ENCODE results near the gene AICDA.
"Not testable (repeated sequence)": the region's sequence is repeated elsewhere in the genome, so short reads cannot be mapped to it uniquely, and the experiment has no call there.

The AICDA gene

DNA sequence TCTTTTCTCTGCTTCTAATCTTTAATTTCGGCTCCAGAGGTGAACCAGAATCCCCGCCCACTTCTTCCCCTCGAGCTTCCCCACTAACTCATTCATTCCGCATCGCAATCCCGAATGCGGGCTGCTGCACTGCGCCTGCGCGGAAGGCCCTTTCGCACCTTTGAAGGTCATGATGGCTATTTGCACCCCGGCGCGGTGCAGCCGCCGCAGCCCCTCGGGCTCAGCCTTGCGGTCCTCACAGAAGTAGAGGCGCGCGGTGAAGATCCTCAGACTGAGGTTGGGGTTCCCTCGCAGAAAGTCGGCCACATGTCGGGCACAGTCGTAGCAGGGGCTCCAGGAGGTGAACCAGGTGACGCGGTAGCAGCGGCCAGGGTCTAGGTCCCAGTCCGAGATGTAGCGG, 7.6 kb downstream of the AICDA start:
- no peaks in the 10 kb centered on the region for H3K9me3 ChIP-seq (ENCODE audit: control insufficient read depth, low read length)
- no peaks in the 10 kb centered on the region for H3K36me3 ChIP-seq (ENCODE audit: control insufficient read depth, insufficient read depth, low read length)
- no peak overlapping the region for H3K4me3 ChIP-seq (ENCODE audit: low read length)
- H3K9ac ChIP-seq (ENCODE audit: low read length): no peak overlapping the region
- H3K4me1 ChIP-seq (ENCODE audit: control insufficient read depth, insufficient read depth, low read length): no peaks in the 10 kb centered on the region
- H3K27me3 ChIP-seq (ENCODE audit: control insufficient read depth, insufficient read depth, low read length): no peaks in the 10 kb centered on the region

DNA sequence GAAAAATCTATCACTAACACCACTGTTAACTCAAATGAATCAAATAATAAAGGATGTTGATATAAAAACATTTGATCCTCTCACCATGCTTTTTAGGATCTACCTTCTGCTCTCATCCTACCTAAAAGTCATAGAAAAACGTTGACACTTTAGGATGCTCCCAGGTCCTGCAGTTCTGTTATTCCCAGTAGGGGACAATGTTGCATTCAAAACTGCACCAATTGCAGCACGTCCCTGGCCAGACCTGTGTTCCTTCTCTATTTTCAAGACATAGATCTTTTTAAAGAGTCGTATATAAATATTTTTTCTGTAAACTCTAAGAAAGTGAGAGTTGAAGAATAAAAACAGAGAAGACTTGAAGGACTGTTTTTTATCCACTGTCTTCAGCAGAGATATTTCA, 8.8 kb downstream of the AICDA start:
- H3K9ac ChIP-seq (ENCODE audit: low read length): no peak overlapping the region
- no peak overlapping the region for H3K4me3 ChIP-seq (ENCODE audit: low read length)
- no peaks in the 10 kb centered on the region for H3K4me1 ChIP-seq (ENCODE audit: control insufficient read depth, insufficient read depth, low read length)
- no peaks in the 10 kb centered on the region for H3K9me3 ChIP-seq (ENCODE audit: control insufficient read depth, low read length)
- no peaks in the 10 kb centered on the region for H3K27me3 ChIP-seq (ENCODE audit: control insufficient read depth, insufficient read depth, low read length)
- H3K36me3 ChIP-seq (ENCODE audit: control insufficient read depth, insufficient read depth, low read length): no peaks in the 10 kb centered on the region

DNA sequence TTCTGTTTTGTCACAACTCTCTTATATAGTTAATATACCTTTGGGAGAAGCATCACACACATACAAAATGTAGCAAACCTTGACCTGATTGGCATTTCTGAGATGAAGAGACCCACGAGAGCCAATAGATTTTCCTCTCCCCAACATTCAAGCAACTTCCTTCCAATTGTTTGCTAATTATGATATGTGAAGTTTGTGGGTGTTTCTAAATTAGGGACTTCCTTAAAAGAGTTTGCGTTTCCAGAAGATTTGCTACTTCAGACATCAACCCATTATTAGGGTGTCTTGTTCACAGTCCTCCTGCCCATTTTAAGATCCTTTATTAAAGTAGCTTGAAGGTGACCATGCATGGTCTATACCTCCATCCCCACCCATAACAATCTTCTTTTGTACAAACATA, 9.4 kb downstream of the AICDA start:
- no peak overlapping the region for H3K9ac ChIP-seq (ENCODE audit: low read length)
- no peaks in the 10 kb centered on the region for H3K27me3 ChIP-seq (ENCODE audit: control insufficient read depth, insufficient read depth, low read length)
- no peaks in the 10 kb centered on the region for H3K4me1 ChIP-seq (ENCODE audit: control insufficient read depth, insufficient read depth, low read length)
- no peaks in the 10 kb centered on the region for H3K36me3 ChIP-seq (ENCODE audit: control insufficient read depth, insufficient read depth, low read length)
- no peaks in the 10 kb centered on the region for H3K9me3 ChIP-seq (ENCODE audit: control insufficient read depth, low read length)
- no peak overlapping the region for H3K4me3 ChIP-seq (ENCODE audit: low read length)

DNA sequence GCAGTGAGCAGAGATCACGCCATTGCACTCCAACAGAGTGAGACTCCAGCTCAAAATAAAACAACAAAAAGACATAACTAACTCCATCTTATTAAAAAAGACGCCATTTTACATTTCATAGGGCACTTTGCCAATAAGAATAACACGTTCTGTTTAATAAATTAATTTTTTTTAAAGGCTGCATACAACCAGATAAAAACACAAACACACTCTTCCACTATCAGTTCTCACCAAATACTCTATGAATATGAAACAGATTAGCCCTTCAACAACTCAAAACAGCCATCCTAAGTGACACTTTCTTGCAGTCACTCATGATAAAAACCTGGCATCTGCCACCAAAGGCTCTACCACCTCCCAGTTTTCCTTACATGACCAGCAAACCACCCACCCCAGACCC, 16.1 kb downstream of the AICDA start:
- Histone ChIP-seq H3K4me3 (ENCODE audit: low read length) (no peak overlapping the region), H3K27me3 (ENCODE audit: control insufficient read depth, insufficient read depth, low read length) (no peaks in the 10 kb centered on the region), H3K4me1 (ENCODE audit: control insufficient read depth, insufficient read depth, low read length) (no peaks in the 10 kb centered on the region), H3K36me3 (ENCODE audit: control insufficient read depth, insufficient read depth, low read length) (no peaks in the 10 kb centered on the region), H3K9me3 (ENCODE audit: control insufficient read depth, low read length) (no peaks in the 10 kb centered on the region), H3K9ac (ENCODE audit: low read length) (no peak overlapping the region)

DNA sequence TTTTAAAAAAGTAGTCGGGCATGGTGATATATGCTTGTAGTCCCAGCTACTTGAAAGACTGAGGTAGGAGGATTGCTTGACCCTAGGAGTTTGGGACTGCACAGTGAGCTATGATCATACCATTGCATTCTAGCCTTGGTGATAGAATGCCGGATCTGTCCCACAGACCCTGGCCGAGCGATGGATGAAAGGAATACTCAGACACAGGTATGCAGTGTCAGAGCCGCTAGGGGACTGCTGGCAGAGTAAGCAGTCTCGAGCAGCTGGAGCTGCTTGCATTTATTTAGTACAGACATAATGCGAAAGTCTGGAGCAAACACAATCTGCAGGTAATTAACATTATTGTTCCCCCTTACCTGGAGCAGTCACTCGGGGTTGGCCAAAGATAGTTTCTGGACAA, 18.6 kb downstream of the AICDA start:
- Histone ChIP-seq H3K4me3 (ENCODE audit: low read length) (no peak overlapping the region), H3K4me1 (ENCODE audit: control insufficient read depth, insufficient read depth, low read length) (no peaks in the 10 kb centered on the region), H3K36me3 (ENCODE audit: control insufficient read depth, insufficient read depth, low read length) (no peaks in the 10 kb centered on the region), H3K9ac (ENCODE audit: low read length) (no peak overlapping the region), H3K27me3 (ENCODE audit: control insufficient read depth, insufficient read depth, low read length) (no peaks in the 10 kb centered on the region), H3K9me3 (ENCODE audit: control insufficient read depth, low read length) (no peaks in the 10 kb centered on the region)

DNA sequence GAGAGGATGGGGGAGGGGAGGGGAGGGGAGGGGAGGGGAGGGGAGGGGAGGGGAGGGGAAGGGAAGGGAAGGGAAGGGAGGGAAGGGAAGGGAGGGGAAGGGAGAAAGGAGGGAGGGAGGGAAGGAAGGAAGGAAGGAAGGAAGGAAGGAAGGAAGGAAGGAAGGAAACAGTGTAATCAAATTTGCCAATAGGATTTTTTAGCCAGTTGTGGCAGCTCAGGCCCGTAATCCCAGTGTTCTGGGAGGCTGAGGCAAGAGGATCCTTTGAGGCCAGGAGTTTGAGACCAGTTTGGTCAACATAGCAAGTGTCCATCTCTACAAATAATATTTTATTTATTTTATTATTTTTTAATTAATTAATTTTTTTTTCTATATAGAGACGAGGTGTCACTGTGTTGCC, 19.4 kb downstream of the AICDA start:
- Histone ChIP-seq H3K27me3 (ENCODE audit: control insufficient read depth, insufficient read depth, low read length) (no peaks in the 10 kb centered on the region), H3K9me3 (ENCODE audit: control insufficient read depth, low read length) (no peaks in the 10 kb centered on the region), H3K36me3 (ENCODE audit: control insufficient read depth, insufficient read depth, low read length) (no peaks in the 10 kb centered on the region)

DNA sequence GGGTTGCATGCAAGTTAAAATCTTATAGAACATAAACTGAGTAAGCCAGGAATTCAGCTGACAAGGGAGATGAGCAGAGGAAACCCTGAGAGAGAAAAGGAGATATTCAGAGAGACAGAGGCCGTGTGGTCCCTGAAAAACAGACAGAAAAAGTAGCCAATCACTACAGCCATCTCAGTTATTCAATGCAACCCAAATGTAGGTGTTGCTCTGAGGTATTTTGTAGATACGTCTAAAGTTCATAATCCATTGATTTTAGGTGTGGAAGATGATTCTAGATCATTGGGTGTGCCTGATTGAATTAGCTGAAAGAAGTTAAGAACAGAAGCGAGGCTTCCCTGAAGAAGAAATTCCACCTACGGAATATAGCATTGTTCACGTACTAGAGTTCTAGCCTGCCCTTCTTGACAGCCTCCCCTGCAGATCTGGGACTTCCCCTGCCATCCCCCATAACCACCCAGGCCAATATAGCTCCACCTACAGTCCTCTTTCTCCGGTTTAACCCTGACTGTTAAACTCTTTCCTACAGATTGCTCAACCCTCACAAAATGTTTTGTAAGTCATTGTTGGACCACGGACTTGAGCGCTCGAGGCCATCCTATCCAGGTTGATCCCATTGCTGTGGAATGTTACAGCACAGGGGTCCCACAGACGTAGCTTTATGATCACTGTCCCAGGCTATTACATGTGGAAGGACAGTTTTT, 21.7 kb downstream of the AICDA start:
- Histone ChIP-seq H3K4me3 (ENCODE audit: low read length) (no peak overlapping the region), H3K4me1 (ENCODE audit: control insufficient read depth, insufficient read depth, low read length) (no peaks in the 10 kb centered on the region), H3K27me3 (ENCODE audit: control insufficient read depth, insufficient read depth, low read length) (no peaks in the 10 kb centered on the region), H3K9ac (ENCODE audit: low read length) (no peak overlapping the region), H3K9me3 (ENCODE audit: control insufficient read depth, low read length) (no peaks in the 10 kb centered on the region), H3K36me3 (ENCODE audit: control insufficient read depth, insufficient read depth, low read length) (no peaks in the 10 kb centered on the region)

More for the DNA sequence above, 19.4 kb downstream of the AICDA start:
- H3K4me3 ChIP-seq (ENCODE audit: low read length): no peak overlapping the region
- no peaks in the 10 kb centered on the region for H3K4me1 ChIP-seq (ENCODE audit: control insufficient read depth, insufficient read depth, low read length)
- H3K9ac ChIP-seq (ENCODE audit: low read length): no peak overlapping the region

DNA sequence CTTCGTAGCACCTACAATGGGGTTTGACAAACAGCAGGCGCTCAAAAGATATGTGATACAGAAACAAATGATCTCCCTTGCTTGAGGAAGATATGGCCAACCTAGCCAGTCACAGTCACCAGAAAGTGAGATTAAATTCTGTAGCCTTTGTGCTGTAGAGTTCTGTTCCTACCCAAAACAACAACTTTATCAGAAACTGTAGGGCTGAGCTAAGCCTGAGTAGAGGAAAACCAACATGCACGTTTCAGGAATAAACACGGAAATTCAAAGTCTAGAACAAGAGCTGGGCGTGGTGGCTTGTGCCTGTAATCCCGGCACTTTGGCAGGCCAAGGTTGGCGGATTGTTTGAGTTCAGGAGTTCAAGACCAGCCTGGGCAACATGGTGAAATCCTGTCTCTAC, 23.0 kb downstream of the AICDA start:
- Histone ChIP-seq H3K27me3 (ENCODE audit: control insufficient read depth, insufficient read depth, low read length) (no peaks in the 10 kb centered on the region), H3K9me3 (ENCODE audit: control insufficient read depth, low read length) (no peaks in the 10 kb centered on the region), H3K36me3 (ENCODE audit: control insufficient read depth, insufficient read depth, low read length) (no peaks in the 10 kb centered on the region), H3K4me1 (ENCODE audit: control insufficient read depth, insufficient read depth, low read length) (no peaks in the 10 kb centered on the region), H3K9ac (ENCODE audit: low read length) (no peak overlapping the region), H3K4me3 (ENCODE audit: low read length) (no peak overlapping the region)

DNA sequence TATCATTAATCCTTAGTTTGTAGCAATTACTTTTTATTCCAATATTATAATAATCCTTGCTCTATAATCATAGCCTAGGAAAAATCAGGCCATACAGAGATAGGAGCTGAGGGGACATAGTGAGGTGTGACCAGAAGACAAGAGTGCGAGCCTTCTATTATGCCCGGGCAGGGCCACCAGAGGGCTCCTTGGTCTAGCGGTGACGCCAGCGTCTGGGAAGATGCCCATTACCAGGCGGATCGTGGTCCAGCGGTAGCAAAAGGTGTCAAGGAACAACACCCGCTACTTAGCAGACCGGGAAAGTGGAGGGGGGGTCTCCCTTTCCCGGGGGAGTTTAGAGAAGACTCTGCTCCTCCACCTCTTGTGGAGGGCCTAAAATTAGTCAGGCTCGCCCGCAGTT, 28.2 kb downstream of the AICDA start:
- H3K9me3 ChIP-seq (ENCODE audit: control insufficient read depth, low read length); H3K9ac ChIP-seq (ENCODE audit: low read length); H3K4me3 ChIP-seq (ENCODE audit: low read length); H3K4me1 ChIP-seq (ENCODE audit: control insufficient read depth, insufficient read depth, low read length); H3K27me3 ChIP-seq (ENCODE audit: control insufficient read depth, insufficient read depth, low read length); H3K36me3 ChIP-seq (ENCODE audit: control insufficient read depth, insufficient read depth, low read length): not testable (repeated sequence)

DNA sequence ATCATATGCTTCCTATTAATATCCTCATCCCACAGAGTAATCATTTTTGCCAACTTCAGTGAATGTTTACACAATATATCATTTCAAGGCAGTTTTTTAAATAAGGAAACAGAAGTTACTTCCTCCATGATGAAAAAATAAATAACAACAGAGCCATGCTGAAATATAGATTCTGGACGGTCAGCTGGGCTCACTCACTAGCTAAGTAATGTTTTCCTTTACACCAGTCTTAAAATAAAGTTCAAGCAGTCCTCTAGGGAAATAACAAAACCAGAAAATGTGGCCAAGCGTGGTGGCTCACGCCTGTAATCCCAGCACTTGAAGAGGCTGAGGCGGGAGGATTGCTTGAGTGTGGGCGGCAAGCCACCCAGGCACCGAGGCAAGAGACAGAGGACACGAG, 28.7 kb downstream of the AICDA start:
- no peaks in the 10 kb centered on the region for H3K36me3 ChIP-seq (ENCODE audit: control insufficient read depth, insufficient read depth, low read length)

DNA sequence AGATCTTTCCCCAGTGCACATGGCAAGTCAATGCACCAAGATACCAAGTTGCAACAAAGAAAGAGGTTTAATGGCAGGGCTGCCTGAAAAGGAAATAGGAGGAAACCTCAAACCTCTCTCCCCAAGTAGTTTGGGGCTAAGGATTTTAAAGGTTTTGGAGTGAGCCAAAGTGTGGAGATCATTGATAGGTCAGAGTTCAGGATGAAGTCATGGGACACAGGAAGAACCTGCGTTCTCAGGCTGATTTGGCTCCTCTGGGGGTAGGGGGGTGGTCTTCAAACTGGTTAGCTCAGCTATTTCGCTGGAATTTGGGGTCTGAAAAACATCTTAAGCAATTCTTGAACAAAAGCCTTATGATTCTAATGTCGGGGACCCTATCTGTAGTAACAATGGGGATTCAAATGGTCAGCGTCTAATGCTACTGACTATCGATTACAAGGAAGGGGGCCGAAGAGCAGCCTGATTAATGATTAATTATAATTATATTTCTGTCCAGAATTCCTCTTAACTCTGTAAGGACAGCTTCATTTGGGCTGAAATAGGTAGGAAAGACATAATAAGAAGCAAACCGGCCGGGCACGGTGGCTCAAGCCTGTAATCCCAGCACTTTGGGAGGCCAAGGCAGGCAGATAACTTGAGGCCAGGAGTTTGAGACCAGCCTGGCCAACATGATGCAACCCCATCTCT, 31.4 kb downstream of the AICDA start:
- H3K4me1 ChIP-seq (ENCODE audit: control insufficient read depth, insufficient read depth, low read length): no peaks in the 10 kb centered on the region
- H3K4me3 ChIP-seq (ENCODE audit: low read length): no peak overlapping the region
- no peaks in the 10 kb centered on the region for H3K36me3 ChIP-seq (ENCODE audit: control insufficient read depth, insufficient read depth, low read length)
- H3K27me3 ChIP-seq (ENCODE audit: control insufficient read depth, insufficient read depth, low read length): no peaks in the 10 kb centered on the region
- H3K9me3 ChIP-seq (ENCODE audit: control insufficient read depth, low read length): no peaks in the 10 kb centered on the region
- H3K9ac ChIP-seq (ENCODE audit: low read length): no peak overlapping the region

More for the DNA sequence above, 28.7 kb downstream of the AICDA start:
- H3K4me3 ChIP-seq (ENCODE audit: low read length): no peak overlapping the region
- H3K9ac ChIP-seq (ENCODE audit: low read length): no peak overlapping the region
- no peaks in the 10 kb centered on the region for H3K27me3 ChIP-seq (ENCODE audit: control insufficient read depth, insufficient read depth, low read length)
- H3K9me3 ChIP-seq (ENCODE audit: control insufficient read depth, low read length): no peaks in the 10 kb centered on the region
- no peaks in the 10 kb centered on the region for H3K4me1 ChIP-seq (ENCODE audit: control insufficient read depth, insufficient read depth, low read length)

DNA sequence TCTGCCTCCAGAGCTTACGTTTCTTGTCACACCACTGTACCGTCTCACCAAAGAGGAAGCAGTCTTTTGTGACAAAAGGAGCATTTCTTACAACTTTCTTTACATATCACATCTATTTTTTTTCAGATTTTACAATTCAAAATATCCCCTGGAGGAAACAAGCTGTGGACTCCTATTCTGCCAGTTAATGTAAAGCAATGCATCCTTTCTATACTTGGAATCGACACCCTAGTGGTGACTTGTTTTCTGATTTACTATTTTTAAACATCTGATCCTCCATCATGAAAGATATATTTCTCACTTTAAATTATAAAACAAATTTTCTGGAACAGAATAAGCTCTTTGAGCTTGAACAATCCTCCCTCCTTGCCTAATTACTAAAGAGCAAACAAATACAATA, 34.8 kb downstream of the AICDA start:
- no peak overlapping the region for H3K4me3 ChIP-seq (ENCODE audit: low read length)
- H3K9ac ChIP-seq (ENCODE audit: low read length): no peak overlapping the region
- H3K36me3 ChIP-seq (ENCODE audit: control insufficient read depth, insufficient read depth, low read length): no peaks in the 10 kb centered on the region
- H3K27me3 ChIP-seq (ENCODE audit: control insufficient read depth, insufficient read depth, low read length): no peaks in the 10 kb centered on the region
- no peaks in the 10 kb centered on the region for H3K4me1 ChIP-seq (ENCODE audit: control insufficient read depth, insufficient read depth, low read length)
- no peaks in the 10 kb centered on the region for H3K9me3 ChIP-seq (ENCODE audit: control insufficient read depth, low read length)
